ENCODE measurements around the gene CHFR. TPM values are rescaled to one million over a fixed set of nuclear protein-coding genes. Genes with fewer than 3 reads are reported as not detected.

The CHFR gene
- total and polyA plus RNA-seq, 9 of the 15 experiments (the other 6 are each of a cell fraction or from before 2014, with no cell fraction given): 0.61 to 33.9 (median 19.3) TPM

- TF ChIP-seq CBX2 (IDR thresholded peaks at IDR 0.05; ENCODE audit: insufficient read depth, low read length, poor library complexity, severe bottlenecking) (no peak), XRCC5 (IDR thresholded peaks at IDR 0.05; ENCODE audit: low read depth, low read length) (no peak), ETV5 (CRISPR knock-in tag; IDR thresholded peaks at IDR 0.05; ENCODE audit: low read depth) (peak; percentile 78), TCFL5 (CRISPR knock-in tag; conservative IDR thresholded peaks at IDR 0.05) (no peak), ELF1 (tag; IDR thresholded peaks at IDR 0.05) (peak; percentile 99), MAFG (tag; conservative IDR thresholded peaks at IDR 0.05) (no peak), ID3 (CRISPR knock-in tag; IDR thresholded peaks at IDR 0.05) (no peak), ID3 (tag; IDR thresholded peaks at IDR 0.05) (peak; percentile 88), RUNX1 (IDR thresholded peaks at IDR 0.05; ENCODE audit: low read depth) (no peak), RBM39 (optimal IDR thresholded peaks at IDR 0.05; ENCODE audit: low read depth, low read length) (no peak), CCNT2 (IDR thresholded peaks at IDR 0.05; ENCODE audit: borderline replicate concordance, extremely low read depth, insufficient read length, low read depth, low read length) (peak; percentile 45), STAT5A (IDR thresholded peaks at IDR 0.05; ENCODE audit: borderline replicate concordance, low read length) (no peak), NFRKB (IDR thresholded peaks at IDR 0.05; ENCODE audit: low read depth) (peak; percentile 89), BHLHE40 (IDR thresholded peaks at IDR 0.05; ENCODE audit: low read length) (no peak; the same call in 1 of the 2 replicates), HIVEP1 (CRISPR knock-in tag; IDR thresholded peaks at IDR 0.05) (no peak)
- TF ChIP-seq, protein P1, sequence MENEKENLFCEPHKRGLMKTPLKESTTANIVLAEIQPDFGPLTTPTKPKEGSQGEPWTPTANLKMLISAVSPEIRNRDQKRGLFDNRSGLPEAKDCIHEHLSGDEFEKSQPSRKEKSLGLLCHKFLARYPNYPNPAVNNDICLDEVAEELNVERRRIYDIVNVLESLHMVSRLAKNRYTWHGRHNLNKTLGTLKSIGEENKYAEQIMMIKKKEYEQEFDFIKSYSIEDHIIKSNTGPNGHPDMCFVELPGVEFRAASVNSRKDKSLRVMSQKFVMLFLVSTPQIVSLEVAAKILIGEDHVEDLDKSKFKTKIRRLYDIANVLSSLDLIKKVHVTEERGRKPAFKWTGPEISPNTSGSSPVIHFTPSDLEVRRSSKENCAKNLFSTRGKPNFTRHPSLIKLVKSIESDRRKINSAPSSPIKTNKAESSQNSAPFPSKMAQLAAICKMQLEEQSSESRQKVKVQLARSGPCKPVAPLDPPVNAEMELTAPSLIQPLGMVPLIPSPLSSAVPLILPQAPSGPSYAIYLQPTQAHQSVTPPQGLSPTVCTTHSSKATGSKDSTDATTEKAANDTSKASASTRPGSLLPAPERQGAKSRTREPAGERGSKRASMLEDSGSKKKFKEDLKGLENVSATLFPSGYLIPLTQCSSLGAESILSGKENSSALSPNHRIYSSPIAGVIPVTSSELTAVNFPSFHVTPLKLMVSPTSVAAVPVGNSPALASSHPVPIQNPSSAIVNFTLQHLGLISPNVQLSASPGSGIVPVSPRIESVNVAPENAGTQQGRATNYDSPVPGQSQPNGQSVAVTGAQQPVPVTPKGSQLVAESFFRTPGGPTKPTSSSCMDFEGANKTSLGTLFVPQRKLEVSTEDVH (IDR thresholded peaks at IDR 0.05; ENCODE audit: low read depth, partially characterized antibody): peak; percentile 54
- TF ChIP-seq, protein P2, sequence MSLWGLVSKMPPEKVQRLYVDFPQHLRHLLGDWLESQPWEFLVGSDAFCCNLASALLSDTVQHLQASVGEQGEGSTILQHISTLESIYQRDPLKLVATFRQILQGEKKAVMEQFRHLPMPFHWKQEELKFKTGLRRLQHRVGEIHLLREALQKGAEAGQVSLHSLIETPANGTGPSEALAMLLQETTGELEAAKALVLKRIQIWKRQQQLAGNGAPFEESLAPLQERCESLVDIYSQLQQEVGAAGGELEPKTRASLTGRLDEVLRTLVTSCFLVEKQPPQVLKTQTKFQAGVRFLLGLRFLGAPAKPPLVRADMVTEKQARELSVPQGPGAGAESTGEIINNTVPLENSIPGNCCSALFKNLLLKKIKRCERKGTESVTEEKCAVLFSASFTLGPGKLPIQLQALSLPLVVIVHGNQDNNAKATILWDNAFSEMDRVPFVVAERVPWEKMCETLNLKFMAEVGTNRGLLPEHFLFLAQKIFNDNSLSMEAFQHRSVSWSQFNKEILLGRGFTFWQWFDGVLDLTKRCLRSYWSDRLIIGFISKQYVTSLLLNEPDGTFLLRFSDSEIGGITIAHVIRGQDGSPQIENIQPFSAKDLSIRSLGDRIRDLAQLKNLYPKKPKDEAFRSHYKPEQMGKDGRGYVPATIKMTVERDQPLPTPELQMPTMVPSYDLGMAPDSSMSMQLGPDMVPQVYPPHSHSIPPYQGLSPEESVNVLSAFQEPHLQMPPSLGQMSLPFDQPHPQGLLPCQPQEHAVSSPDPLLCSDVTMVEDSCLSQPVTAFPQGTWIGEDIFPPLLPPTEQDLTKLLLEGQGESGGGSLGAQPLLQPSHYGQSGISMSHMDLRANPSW (CRISPR knock-in tag; IDR thresholded peaks at IDR 0.05): no peak; the same call in 1 of the 2 replicates
- TF ChIP-seq, protein P3, sequence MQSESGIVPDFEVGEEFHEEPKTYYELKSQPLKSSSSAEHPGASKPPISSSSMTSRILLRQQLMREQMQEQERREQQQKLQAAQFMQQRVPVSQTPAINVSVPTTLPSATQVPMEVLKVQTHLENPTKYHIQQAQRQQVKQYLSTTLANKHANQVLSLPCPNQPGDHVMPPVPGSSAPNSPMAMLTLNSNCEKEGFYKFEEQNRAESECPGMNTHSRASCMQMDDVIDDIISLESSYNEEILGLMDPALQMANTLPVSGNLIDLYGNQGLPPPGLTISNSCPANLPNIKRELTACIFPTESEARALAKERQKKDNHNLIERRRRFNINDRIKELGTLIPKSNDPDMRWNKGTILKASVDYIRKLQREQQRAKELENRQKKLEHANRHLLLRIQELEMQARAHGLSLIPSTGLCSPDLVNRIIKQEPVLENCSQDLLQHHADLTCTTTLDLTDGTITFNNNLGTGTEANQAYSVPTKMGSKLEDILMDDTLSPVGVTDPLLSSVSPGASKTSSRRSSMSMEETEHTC (IDR thresholded peaks at IDR 0.05): no peak
These were observed at the start of gene CHFR (continued) for GRCh38 chr12:132887513-132888351.

Data from K562 (cell line).